Occipital lobe (tissue), 2 donors: ENCODE measurements around the gene CDK2. TPM values are rescaled to one million over a fixed set of nuclear protein-coding genes. Genes with fewer than 3 reads are reported as not detected.

Source experiments
- DNase-seq: peaks from one replicate; lab custom pipeline; 2025; lab: John Stamatoyannopoulos, UW
- total RNA-seq: library from RNA; depleted of rRNA; stranded (reverse); fragments of >200 nt; gene quantifications from one replicate; pipeline ENCODE4 v1.2.3, GENCODE V29; 2014

Gene CDK2
- total RNA-seq, 1 donor from 2014 or later = 6.7 TPM

GRCh38 chr12:55937981-55938380 is 28.6 kb upstream of the CDK2 start:
- DNase-seq = no peak

DNA sequence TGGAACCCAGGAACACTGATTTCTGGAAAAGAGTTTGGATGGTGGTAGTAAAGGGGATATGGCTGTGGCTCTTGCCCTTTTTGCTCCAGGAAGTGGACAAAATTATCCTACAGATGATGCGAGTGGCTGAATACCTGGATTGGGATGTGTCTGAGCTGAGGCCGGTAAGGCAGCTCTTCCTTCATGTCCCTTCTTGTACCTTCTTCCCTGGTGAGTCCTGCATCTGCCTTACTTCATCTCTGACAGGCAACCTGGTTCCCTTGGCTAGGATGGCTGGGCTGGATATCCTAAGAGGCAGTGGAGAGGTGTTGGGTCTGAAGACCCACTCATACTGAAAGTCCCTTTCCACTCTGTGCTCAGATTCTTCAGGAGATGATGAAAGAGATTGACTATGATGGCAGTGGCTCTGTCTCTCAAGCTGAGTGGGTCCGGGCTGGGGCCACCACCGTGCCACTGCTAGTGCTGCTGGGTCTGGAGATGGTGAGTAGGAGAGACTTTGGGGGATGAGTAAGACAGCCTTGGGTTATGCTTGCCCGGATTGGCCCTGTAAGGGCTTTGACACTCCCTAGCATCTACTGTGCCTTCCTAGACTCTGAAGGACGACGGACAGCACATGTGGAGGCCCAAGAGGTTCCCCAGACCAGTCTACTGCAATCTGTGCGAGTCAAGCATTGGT is 27.7 kb upstream of the CDK2 start:
- DNase-seq = no peak

DNA sequence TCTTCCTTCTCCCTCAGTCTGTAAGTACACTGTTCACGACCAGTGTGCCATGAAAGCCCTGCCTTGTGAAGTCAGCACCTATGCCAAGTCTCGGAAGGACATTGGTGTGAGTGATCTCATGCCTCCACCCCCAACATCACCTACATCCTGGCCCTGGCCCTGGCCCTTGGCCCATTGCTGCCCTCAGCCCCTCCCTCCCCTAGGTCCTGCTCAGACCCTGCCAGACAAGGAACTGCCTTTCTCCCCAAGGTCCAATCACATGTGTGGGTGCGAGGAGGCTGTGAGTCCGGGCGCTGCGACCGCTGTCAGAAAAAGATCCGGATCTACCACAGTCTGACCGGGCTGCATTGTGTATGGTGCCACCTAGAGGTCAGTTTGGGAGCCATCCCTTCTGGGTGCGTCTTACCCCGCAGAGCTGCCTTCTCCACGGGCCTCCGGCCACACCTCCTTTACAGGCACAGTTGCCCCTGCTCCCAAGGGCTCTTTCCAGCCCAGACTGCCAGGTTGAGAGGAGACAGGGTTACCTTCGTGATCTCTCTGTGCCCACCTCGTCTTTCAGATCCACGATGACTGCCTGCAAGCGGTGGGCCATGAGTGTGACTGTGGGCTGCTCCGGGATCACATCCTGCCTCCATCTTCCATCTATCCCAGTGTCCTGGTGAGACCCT is 26.4 kb upstream of the CDK2 start:
- peak; percentile 64 for DNase-seq

GRCh38 chr12:55942055-55942454 is 24.6 kb upstream of the CDK2 start:
- DNase-seq = no peak

DNA sequence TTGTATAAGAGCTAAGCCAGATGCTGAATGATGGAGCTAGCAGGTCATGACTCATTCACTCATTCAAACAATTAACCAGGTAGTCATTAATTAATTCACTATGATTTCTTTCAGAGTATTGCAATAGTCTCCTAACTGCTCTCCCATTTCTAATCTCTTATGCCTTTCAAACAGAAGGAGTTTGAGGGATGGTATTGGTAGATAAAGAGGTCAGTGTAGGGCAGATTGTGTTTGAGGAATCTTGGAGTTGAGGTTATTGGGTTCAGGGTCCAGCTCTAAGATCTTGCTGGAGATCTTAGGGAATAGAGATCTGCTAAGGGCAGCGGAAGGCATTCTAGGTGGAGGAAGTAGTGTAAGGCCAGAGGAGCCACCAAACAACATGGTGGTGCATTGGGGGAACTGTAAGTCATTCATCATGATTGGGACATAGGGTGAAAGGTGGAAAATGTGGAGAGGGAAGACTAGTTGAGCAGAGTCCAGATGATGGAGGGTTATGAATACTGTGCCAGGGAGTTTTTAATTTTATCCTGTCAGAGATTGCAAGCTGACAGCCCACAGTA is 24.0 kb upstream of the CDK2 start:
- no peak for DNase-seq

GRCh38 chr12:55946553-55946952 is 20.1 kb upstream of the CDK2 start:
- DNase-seq = no peak

DNA sequence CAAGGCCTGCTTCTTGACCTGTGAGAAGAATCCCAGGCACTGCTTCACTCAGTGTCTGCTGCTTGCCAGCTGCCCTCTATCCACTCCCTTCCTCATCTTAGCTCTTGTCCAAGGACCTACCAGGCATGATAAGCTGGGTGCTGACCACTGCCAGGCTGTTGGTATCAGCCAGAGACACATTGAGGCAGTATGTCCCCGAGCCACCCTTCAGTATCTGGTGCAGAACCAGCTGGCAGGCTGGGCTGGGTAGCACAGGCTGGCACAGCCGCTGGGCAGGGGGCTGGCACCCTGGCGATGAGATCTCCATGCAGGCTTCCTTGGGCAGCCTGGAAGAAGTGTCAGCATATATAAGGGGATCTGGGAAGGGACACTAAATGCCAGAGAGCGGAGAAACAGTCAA is 11.3 kb upstream of the CDK2 start:
- DNase-seq = no peak

GRCh38 chr12:55955800-55956508 is 10.7 kb upstream of the CDK2 start:
- DNase-seq = no peak

DNA sequence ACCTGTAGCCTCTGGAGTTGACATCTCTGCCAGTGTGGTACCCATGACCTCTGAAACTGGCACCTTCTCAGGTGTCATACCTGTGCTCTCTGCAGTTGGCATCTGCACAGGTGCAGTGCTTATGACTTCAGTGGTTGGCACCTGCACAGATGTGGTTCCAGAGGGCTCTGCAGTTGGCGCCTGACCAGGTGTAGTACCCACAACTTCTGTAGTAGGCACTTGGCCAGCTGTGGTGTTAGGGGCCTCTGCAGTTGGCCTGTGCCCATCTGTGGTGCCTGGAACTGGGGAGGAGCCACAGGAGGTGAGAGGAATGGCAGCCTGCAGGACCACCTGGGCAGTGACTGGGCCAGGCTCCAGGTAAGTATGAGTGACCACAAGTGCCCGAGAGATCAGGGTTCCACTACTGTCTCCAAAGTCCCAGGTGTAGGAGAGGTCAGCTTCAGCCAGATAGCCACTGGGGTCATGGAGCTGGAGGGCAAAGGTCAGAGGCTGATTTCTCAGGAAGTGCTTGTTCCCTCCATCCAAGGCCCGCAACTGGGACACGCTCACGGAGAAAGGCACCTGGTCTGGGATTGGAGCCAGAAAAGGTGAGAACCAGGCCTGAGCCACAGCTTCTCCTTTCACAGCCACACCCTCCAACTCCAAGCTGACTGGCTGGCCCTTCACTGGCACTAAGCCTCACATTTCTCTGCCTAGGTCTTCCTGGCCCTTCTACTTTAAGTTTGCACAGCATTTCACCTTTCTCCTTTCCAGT is 9.3 kb upstream of the CDK2 start:
- DNase-seq = no peak

- DNase-seq = no peak
Measured at GRCh38 chr12:55963760-55964159, 2.9 kb upstream of the CDK2 start.

DNA sequence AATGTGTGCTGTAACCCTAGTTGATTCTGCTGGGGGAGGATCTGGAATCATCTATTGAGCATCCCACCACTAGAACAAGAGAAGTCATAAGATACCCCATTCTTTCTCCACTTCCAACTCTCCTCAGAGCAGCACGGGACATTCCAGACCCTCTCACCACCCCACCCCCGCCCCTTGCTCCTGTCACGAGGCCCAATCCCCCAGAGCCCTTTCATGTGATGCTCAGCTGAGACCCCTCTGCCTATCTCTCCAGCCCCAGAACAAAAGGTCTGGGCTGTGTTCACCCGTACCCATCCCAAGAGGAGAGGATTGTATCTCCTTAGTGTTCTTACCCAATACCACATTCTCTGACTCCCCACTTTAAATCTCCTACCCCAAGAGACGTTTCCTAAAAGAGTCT is 1.4 kb upstream of the CDK2 start:
- no peak for DNase-seq

DNA sequence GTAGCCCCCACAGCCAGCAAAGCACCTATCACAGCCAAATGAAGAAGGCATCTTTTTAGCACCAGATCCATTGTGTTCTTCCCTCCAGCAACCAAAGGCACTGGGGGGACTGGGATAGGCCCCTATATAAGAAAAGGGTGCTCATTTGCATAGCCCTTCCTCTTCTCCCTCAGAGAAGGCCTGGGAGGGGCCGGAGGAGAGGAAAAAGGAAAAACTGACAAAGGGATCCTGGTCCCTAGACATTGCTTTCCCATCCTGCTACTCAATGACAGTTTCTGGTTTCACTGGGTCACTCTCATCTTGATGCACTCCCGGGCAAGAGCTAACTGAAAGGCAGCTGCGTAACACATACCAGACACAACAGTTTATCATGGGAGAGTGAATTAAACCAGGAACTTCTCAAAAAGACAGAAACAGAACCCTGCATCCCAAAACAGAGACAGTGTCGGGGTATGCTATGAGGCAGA is 656 bp upstream of the CDK2 start, which contains the start of gene PMEL:
Gene PMEL (minus strand): TSS at position 102 of the 467 bp plus-strand sequence. CDS start 31 bp downstream, at position 71.
- no peak for DNase-seq

- no peak for DNase-seq
Measured at GRCh38 chr12:55969356-55969755, 2.7 kb downstream of the CDK2 start.

- DNase-seq = no peak
Measured at GRCh38 chr12:55970775-55971174, 4.1 kb downstream of the CDK2 start.

GRCh38 chr12:55972042-55972441 is 5.4 kb downstream of the CDK2 start:
- DNase-seq = no peak

GRCh38 chr12:55972456-55972855 is 5.8 kb downstream of the CDK2 start:
- DNase-seq = no peak

DNA sequence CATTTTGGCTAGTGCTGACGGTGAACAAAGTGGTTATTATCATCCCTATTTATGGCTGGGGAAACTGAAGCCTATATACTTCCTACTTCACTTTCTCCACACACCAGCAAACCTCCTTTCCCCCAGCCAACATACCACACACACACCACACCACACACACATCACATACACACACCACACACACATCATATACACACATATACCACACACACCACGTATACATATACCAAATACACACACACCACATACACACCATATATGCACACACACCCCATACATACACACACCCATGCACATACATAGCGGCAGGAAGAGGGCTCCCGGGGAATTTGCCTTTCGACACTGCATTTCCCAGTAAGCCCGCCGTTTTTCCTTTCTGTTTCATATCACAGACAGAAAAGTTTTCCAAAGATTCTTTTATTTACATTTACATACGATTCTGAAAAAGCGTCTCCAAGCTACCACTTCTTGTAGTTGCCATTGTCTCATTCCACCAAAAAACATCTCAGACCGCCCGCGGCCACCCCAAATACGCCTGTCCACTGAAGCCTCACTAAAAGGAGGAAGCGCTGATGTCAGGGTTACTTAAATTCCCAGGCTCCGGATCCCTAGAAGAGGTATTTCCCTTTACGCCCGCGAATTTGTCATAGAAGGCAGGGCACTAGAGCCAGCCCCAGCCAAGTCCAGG is 6.4 kb downstream of the CDK2 start:
- DNase-seq = no peak

- DNase-seq = peak; percentile 99
Measured at GRCh38 chr12:55973599-55974307, 7.1 kb downstream of the CDK2 start, which contains the start of gene RAB5B. RAB5B (plus strand) TSS chr12:55974078; CDS start chr12:55986961, 12,883 bp downstream.

- no peak for DNase-seq
Measured at GRCh38 chr12:55974308-55974730, 7.7 kb downstream of the CDK2 start.

- no peak for DNase-seq
Measured at GRCh38 chr12:55978393-55978792, 11.8 kb downstream of the CDK2 start.
